ENCODE measurements around the gene NME2.
"Not testable (repeated sequence)": the region's sequence is repeated elsewhere in the genome, so short reads cannot be mapped to it uniquely, and the experiment has no call there.

NME2 gene

DNA sequence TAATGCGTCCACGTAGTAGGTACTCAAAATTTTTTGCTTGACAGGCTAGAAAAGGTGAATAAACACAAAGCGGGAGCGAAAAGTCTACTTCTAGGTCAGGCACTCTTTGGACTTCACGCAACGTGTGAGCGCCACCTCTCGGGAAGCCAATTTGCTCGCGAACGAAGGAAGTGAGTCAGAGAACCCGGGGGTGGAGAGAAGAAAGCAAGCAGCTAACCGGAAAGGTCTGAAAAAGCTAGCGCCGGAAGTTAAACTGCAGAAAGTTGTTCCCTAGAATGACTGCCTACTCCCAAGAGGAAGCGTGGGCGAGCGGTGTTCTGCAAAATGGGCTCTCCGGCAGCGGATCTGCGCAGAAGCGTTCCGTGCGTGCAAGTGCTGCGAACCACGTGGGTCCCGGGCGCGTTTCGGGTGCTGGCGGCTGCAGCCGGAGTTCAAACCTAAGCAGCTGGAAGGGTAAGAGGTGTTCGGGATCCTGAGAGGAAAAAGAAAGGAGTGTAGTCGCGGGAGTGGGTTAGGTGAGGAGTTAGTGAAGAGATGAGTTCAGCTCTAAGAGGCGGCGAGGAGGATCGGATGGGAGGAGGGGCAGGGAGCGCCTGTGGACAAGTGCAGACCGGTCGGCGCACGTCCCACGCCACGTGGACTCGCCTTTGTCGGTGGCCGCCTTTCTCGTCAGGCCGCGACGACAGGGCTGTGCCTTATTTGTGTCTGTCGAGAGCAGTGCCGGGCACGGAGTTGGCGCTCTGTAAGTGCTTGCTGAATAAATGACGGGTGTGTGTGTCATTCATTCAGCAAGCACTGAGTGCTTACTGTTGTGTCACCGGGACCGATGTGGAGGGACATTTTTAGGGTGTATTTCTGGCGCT is 12.8 kb upstream of the NME2 start, which contains the start of gene NME1:
Gene NME1, plus strand, starts transcription at position 350 of the 863 bp plus-strand sequence. CDS start 2,096 bp downstream, outside the sequence.
- DNase-seq = peak; percentile 99

DNA sequence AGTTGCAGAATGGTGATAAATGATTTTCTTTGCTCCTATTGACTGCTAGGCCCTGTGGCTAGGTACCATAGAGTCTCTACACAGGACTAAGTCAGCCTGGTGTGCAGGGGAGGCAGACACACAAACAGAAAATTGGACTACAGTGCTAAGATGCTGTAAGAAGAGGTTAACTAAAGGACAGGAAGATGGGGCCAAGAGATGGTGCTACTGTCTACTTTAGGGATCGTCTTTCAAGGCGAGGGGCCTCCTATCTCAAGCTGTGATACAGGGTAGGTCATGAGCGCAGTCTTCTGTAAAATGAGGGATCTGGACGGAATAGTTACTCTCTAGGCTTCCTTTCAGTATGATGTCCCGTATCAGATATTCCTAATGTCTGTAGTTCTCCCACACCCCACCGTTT is 12.0 kb upstream of the NME2 start:
- DNase-seq = no peak

DNA sequence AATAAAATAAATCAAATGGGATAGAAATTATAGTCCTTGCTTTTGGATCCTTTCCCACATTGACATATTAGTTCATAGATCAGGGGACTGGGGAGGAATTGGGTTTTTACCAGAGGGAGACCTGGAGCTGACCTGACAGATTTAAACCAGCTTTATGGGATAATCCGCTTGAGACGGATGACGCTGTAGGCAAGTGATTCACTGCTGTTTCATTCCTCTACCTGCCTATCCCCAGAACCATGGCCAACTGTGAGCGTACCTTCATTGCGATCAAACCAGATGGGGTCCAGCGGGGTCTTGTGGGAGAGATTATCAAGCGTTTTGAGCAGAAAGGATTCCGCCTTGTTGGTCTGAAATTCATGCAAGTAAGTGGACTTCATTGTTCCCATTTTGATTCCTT is 10.8 kb upstream of the NME2 start:
- no peak for DNase-seq

DNA sequence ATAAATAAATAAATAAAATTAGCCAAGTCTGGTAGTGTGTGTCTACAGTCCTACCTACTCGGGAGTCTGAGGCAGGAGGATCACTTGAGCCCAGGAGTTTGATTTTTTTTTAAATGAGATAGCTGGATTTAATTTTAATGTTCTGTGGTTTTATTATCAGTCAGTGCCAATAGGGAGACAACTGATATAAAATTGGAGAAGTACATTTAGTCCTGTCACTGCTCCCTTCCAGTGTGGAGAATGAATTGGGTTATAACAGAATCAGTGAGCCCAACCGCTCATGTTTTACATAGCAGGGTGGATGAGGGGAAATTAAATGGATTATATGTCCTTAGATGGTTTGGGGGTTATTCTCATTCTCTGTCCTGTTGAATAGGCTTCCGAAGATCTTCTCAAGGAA is 6.6 kb upstream of the NME2 start:
- no peak for DNase-seq

DNA sequence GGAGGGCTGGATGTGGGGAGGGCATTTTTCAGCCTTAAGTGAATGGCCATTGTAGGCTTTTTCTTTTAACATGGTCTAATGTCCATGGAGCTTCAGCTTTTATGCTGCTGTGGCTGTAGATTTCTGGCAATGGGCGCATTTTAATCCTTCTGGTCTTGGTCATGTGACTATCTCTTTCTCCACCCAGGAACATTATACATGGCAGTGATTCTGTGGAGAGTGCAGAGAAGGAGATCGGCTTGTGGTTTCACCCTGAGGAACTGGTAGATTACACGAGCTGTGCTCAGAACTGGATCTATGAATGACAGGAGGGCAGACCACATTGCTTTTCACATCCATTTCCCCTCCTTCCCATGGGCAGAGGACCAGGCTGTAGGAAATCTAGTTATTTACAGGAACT is 4.7 kb upstream of the NME2 start:
- no peak for DNase-seq

DNA sequence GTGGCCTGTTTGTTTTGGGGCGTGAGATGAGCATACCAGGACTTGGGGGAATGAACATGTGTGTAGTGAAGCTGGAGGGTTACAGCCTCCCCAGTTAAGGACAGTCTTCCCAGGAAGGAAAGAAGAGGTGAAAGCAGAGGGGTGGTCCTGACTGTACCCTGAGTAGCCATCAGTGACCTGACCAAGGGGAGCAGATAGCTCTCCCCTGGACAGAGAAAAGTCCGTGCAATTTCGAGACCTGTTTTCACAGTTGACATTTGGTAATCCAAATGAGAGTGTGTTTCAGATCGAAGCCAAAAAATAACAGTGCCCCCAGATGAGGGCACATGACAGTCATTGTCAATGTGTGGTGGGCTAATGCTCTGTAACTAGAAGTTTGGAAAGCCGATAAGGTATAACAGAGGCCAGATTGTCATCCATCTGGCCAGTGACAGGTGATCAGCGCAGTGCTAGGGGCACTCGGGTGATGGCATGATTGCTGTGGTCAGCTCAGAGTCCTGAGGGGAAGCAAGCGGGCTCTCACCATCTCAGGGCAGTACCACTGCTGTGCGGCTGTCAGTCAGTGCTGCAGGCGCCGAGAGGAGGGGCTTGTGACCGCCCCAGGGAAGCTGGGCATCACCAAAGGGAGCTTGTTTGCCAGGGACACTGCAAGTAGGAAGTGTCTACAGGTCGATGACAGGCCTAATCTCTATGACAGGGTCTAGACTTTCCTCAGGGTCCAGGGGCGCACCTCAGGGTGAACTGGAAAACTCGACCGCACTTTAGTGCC is 1.1 kb upstream of the NME2 start:
- DNase-seq = no peak

DNA sequence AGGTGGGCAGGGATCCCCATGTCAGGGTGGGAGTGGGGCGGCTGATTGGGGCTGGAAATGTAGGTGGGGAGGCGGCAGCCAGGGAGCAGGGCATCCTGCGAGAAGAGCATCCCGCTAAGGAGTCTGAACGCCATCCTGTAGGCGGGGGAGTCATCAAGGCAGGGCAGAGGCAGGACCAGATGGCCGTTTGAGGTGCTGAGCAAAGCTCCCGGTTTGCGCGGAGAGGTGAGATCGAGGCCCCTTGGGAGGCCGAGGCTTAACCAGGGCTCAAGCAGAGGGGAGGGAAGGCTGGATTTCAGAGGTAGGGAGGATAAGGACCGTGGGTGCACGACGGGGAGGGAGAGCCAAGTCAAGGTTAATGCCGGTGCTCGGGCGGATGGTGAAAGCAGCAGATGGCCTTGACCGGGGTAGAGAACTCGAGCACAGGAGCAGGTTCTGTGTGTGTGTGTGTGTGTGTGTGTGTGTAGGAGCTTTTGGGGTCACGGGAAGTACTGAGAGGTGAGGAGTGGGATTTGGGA is 472 bp upstream of the NME2 start:
- no peak for DNase-seq

DNA sequence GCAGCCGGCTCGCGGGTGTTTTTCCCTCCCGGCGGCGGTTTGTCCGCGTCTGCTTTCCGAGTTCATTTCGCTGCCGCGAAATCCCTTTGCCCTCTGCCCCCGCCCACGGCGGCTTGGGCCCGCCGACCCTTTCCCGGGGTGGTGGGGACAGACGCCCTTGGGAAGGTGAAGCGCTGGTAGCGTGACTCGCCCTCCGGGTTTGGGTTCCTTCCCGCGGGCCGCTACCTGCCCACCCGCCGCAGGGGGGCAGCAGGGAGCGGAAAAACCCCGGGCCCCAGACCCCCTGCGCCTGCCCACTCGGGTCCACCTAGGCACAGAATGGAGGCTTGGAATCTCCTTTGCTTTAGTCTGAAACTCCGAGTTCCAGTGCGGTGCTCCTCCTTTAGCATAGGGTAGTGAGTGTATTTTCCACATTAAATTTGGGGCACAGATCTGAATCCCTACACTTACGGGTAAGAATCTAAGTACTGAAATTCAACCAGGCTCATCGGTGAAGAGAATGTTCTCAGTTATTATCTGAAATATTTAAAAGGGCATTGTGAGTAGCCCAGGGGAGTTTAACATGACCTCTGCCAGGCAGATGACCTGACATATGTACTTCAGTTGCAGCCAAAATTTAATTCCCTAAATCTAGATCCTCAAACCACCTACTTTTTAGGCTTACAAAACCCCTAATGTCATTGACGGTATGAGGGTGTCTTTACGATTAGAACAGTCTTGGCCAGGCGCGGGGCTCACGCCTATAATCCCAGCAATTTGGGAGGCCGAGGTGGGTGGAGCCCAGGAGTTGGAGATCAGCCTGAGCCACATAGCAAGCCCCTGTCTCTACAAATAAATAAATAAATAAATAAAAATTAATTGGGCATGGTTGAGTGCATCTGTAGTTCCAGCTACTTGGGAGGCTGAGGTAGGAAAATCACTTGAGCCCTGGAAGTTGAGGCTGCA is 1.0 kb downstream of the NME2 start:
- no peak for DNase-seq

DNA sequence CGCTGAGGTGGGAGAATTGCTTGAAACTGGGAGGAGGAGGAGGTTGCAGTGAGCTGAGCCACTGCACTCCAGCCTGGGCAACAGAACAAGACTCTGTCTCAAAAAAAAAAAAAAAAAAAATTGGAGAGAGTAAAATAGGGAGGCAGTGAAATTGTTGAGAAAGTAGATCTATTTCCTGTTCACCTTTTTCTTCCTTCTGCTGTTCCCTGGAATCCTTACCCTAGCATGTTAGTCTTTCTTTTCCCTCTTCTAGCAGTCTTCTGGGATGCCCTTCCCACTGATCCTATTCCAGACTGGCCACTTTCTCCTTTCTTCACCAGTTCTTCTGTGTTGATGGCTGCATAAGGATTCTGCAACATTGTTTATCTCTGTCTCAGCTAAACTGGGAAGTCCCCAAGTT is 3.1 kb downstream of the NME2 start:
- no peak for DNase-seq

DNA sequence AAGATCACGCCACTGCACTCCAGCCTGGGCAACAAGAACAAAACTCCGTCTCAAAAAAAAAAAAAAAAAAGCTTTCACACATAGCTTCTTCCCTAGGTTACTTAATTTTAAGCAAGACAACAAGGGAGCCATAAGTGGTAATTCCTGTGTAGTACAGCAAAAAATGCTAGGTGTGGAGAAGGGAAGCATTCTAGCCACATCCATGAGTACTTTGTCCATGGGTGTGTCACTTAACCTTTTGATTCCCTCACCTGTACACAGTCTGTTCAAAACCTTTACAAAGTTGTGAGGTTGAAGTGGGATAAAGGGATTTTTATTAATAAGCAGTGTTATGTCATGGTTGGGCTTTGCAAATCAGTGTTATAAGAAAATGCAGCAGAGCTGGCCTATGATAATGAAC is 4.5 kb downstream of the NME2 start:
- DNase-seq = no peak

DNA sequence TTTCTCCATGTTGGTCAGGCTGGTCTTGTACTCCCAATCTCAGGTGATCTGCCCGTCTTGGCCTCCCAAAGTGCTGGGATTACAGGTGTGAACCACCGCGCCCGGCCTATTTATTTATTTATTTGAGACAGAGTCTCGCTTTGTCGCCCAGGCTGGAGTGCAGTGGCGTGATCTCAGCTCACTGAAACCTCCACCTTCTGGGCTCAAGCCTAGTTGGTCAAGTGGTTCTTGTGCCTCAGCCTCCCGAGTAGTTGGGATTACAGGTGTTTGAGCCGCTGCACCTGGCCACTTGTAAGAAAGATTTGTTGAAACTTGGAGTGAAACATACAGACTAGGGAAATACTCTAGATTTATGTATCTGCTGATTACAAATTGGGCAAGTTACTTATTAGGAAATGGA is 5.8 kb downstream of the NME2 start:
- DNase-seq = not testable (repeated sequence)

DNA sequence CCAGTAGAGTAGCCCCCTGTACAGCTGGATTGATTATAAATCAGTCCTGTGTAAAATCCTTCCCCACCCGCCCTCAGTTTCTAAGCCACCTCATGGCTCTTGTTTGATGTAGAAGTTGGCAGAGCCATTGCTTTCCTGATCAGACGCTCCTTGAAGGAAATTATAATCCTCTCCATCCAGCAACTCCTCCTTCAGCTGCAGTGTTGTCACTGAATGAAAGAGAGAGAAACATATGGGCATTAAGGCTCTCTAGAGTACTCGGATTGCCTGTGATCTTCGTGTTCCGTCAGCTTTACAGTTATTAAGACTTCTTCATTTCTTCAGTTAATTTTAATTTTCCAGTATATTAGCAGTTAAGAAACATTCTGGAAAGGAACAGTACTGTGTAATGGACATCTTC is 14.3 kb downstream of the NME2 start:
- DNase-seq = no peak

DNA sequence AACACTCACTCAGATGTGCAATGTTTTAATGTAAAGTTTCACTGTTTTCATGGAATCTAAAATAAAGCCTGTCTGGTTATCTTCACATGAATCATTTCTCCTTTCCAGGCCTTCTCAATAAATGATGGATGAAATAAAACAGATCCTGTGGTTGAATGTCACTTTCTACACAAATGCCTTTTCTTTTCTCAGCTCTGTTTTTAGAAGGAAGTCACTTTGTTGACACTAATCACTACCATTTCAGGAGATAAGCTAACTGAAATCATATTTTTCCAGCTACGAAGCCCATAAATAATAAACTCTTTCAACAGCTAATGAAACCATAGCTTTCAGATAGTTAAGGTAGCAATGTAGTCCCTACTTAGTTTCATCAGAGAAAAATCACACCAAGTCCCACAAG is 17.9 kb downstream of the NME2 start:
- no peak for DNase-seq

DNA sequence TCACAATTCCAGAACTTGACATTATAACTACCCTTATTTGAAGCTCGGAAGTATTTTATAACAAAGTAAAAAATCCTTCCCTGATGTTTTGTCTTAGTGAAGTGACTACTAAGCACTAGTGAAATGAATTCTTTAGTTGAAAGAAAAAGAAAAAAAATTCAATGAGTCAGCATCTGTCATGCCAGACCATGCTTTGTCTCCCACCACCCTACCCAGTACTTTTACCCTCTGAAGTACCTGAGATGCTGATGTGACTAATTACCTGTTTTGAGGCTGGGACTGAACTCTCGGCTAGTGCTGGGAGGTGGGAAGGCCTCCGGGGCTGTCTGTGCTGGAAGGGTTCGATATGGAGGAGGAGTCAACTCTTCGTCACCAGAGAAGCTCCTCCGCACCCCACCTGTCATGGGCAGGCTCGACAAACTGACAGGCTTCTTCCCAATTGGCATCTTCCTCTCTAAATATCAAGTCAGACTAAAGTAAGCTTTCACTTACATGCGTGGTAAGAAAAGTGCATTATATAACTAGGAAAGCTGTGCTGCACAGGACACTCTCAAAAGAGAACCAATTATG is 19.6 kb downstream of the NME2 start:
- DNase-seq = no peak

DNA sequence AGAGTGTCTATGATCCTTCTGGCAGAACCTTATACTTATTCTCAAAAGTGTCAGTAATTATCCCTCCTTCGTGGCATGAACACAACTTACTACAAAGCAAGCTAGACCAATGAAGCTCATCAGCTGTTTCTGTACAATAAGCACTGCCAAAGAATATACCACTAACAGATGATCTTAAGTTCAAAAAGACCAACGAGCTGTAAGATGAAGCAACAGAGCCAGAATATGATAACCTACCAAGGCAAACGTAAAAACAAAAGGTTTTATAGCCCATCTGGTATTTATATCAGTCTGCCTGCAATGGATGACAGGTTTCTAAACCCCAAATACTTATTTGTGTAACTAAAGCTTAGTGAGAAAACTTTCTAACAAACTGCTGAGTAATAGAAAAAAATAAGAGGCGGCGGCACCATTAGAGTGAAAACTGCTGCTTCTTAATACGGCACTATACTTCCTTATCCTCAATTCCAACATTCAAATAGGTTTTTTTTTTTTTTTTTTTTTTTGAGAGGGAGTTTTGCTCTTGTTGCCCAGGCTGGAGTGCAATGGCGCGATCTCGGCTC is 22.1 kb downstream of the NME2 start:
- no peak for DNase-seq

DNA sequence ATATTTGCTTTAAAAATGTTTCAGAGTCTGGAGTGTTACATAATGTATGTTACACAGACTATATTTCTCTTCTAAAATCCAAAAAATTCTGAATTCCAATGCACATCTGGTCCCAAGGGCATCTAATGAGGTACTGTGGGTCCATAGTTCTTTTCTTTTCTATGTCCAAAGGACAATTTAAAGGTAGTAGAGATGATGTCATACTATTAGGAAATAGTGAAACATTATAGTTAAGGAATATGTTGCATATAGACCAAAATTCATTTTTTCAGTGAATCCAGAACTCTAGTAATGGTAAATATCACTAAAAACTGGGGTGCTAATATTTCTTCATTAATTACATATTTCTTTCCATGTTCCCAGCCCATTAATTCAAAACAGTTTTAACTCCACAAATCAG is 23.0 kb downstream of the NME2 start:
- DNase-seq = no peak

DNA sequence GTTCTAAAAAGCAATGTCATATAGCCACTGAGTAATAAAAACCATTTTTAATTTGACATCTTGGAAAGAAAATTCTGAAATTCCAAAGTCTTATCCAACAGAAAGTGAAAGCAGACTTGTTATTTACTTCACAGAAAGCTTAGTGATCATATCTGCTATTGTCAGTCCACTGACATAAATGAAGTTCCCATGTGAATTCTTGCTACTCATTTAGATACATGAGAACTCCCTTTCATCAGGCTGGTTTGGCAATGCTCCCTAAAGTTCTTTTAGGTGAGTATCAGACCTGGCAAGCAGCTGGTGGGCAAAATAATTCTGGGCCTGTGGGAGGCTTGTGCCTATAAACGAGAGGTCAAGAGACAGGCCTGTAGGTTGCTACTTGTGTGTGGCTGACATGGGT is 23.4 kb downstream of the NME2 start:
- DNase-seq = no peak

DNA sequence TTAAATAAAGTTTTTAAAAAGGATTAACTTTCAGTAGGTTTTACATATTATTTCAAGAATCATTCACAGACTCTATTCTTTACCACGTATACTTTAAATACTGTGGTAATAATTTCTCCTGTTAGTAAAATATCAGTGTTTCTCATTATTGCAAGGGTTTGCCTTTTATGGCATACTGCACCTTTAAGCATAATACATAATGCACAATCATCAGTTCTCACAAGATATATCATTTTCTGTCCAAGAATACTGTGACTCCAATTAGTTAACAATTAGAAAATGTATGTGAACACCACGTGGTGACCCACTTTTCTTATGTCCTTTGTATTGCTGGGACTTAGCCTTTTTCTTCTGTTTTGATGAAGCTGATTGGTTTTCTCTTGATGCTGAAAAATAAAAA is 25.7 kb downstream of the NME2 start:
- no peak for DNase-seq

DNA sequence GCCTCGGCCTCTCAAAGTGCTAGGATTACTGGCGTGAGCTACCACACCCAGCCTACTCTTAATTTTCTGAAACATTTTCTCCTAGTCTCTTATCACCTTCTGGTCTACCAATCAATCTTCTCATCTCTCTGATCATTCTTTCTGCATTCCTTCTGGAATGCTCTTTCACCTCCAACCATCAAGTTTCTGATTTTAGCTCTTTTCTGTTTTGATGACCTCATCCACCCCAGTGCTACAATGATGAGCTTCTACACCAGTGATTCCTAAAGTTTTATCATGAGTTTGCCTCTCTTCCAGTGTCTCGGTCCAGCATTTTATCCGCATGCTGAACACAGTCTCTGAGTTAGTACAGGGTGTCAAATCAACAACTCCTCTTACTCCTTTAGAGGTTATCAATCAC is 31.5 kb downstream of the NME2 start:
- no peak for DNase-seq

DNA sequence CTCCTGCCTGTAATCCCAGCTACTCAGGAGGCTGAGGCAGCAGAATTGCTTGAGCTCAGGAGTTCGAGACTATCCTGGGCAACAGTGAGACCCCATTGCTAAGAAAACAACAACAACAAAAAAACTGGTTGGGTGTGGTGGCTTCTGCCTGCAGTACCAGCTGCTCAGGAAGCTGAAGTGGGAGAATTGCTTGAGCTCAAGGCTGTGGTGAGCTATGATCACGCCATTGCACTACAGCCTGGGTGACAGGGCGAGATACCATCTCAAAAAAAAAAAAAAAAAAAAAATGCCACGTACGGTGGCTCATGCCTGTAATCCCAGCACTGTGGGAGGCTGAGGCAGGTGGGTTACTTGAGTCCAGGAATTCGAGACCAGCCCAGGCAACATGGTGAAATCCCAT is 34.1 kb downstream of the NME2 start:
- no peak for DNase-seq

DNA sequence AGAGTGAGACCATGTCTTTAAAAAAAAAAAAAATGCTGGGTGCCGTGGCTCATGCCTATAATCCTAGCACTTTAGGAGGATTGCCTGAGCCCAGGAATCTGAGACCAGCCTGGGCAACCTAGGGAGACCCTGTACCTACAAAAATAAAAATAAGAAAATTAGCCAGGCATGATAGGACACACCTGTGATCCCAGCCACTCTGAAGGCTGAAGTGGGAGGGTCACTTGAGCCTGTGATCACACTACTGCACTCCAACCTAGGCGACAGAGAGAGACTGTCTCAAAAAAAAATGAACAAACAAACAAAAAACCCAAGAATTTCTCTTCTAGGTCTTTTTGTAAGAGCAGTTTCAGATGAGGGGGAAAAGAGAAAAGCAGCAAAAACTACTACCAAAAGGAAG is 34.6 kb downstream of the NME2 start:
- DNase-seq = no peak

DNA sequence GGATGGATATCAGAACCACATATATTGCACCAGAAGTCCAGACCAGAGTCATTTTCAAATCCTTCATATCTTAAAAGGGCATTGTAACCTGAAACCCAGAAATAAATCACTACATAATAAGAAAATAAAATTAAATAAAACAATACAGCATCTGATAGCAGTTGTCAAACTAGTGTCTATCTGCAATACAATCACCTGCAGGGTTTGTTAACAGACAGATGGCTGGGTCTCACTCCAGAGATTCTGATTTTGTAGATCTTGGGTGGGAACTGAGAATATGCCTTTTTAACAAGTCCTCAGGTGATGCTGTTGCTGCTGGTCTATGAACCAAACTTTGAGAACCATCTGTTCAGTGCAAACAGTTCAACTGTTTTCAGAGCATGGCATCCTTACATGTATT is 37.6 kb downstream of the NME2 start:
- no peak for DNase-seq

All from SIG-M5 (cell line).